MCF 10A (cell line): ENCODE data around the gene DDX25. TPM values are rescaled to one million over a fixed set of nuclear protein-coding genes. Genes with fewer than 3 reads are reported as not detected.

Experiments used
- BruUV-seq: library from RNA; stranded (reverse); fragments of 400-500 nt; replicated peaks from 2 replicates; lab custom pipeline; 2021; lab: Mats Ljungman, UMichigan
- CTCF ChIA-PET: fragments of 300-600 bp; sonication (Branson Sonifier 250); formaldehyde crosslinking; extraction: SDS; loops from one replicate; lab custom pipeline; 2021; ENCODE audit warnings: antibody characterized with exemption, inconsistent platforms; lab: Yijun Ruan, JAX
- POLR2A ChIA-PET: fragments of 300-600, 350-650 bp; sonication (Branson Sonifier 250); formaldehyde crosslinking; extraction: SDS; loops from one replicate; lab custom pipeline; 2020; ENCODE audit warnings: antibody characterized with exemption, inconsistent platforms; lab: Yijun Ruan, JAX
- DNase-seq: peaks from one replicate; pipeline ENCODE4 v3.0.0-alpha.2; 2018; ENCODE audit not compliant: unreplicated experiment
- H3K27ac Mint-ChIP-seq: one replicate; pipeline ENCODE4 v1.8.0; 2022; ENCODE audit warnings: mild to moderate bottlenecking, low read depth, mixed read lengths; ENCODE audit not compliant: unreplicated experiment
- H3K27me3 Mint-ChIP-seq: one replicate; pipeline ENCODE4 v1.8.0; 2022; ENCODE audit warnings: mixed read lengths; ENCODE audit not compliant: insufficient read depth, unreplicated experiment
- H3K36me3 Mint-ChIP-seq: one replicate; pipeline ENCODE4 v1.8.0; 2022; ENCODE audit warnings: mild to moderate bottlenecking, moderate library complexity, mixed read lengths; ENCODE audit not compliant: insufficient read depth, unreplicated experiment
- H3K4me1 Mint-ChIP-seq: one replicate; pipeline ENCODE4 v1.8.0; 2022; ENCODE audit warnings: mixed read lengths; ENCODE audit not compliant: insufficient read depth, unreplicated experiment
- H3K4me3 Mint-ChIP-seq: one replicate; pipeline ENCODE4 v1.8.0; 2022; ENCODE audit warnings: mild to moderate bottlenecking, moderate library complexity, mixed read lengths; ENCODE audit not compliant: unreplicated experiment
- H3K9me3 Mint-ChIP-seq: one replicate; pipeline ENCODE4 v1.8.0; 2022; ENCODE audit warnings: mixed read lengths; ENCODE audit not compliant: unreplicated experiment
- intact Hi-C: fragments of 100-400 bp; cut with micrococcal nuclease; formaldehyde crosslinking; loops from 2 replicates; pipeline ENCODE4 v1.14.1; 2022
- total RNA-seq: library from RNA; stranded (reverse); gene quantifications from 2 replicates; pipeline ENCODE4 v1.2.3, GENCODE V29; 2022
- TF ChIP-seq, protein P1 (sequence below): fragments of 200-600 bp; IDR thresholded peaks from one replicate; pipeline ENCODE4 v1.8.0; 2022; ENCODE audit warnings: antibody characterized with exemption, mild to moderate bottlenecking; ENCODE audit not compliant: unreplicated experiment

Gene DDX25
- total RNA-seq, 1 experiment from 2014 or later, result not detected

DNA sequence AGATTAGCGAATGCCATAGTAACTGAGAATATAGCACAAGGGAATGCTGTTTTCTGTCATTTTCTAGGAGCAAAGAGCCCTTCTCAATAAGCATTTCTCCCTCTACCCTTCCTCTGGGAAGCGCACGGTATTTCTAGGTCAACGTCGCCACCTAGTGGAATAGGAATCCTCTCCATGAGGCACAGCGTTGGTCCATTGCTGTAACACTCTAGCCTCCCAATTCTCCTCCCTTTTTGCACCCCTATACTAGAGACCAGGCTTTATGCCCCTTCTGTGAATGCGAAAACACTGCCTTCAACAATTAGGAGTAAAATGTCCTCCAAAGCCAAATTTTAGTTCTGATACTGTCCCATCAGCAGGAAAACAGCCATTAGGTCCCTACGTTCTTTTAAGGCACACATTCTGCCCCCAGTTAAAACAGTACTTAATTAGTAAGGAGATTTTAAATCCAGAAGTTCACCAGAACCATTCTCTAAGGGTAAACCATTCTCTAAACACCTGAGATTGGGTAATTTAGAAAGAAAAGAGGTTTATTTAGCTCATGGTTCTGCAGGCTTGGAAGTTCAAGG is 29.7 kb upstream of the DDX25 start:
- BruUV-seq, result no TSS peak
- intact Hi-C loops, result loop anchor here (1.0 to 5.0 kb wide), 5 partner anchors 150 to 912 kb away; partner anchors contain the start of gene EI24
- no peak overlapping the region for H3K27ac Mint-ChIP-seq
- H3K4me3 Mint-ChIP-seq, result no peak overlapping the region
- peak; percentile 81 for DNase-seq
- CTCF ChIA-PET, result interaction anchor here (0.6 to 1.6 kb wide), 13 partner anchors 13 to 579 kb away, joined by 3 to 8 read pairs (median 3); partner anchors contain the start of genes HYLS1 and PUS3
- no peaks in the 10 kb centered on the region for H3K4me1 Mint-ChIP-seq
- TF ChIP-seq, protein P1, sequence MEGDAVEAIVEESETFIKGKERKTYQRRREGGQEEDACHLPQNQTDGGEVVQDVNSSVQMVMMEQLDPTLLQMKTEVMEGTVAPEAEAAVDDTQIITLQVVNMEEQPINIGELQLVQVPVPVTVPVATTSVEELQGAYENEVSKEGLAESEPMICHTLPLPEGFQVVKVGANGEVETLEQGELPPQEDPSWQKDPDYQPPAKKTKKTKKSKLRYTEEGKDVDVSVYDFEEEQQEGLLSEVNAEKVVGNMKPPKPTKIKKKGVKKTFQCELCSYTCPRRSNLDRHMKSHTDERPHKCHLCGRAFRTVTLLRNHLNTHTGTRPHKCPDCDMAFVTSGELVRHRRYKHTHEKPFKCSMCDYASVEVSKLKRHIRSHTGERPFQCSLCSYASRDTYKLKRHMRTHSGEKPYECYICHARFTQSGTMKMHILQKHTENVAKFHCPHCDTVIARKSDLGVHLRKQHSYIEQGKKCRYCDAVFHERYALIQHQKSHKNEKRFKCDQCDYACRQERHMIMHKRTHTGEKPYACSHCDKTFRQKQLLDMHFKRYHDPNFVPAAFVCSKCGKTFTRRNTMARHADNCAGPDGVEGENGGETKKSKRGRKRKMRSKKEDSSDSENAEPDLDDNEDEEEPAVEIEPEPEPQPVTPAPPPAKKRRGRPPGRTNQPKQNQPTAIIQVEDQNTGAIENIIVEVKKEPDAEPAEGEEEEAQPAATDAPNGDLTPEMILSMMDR, result peak; percentile 86
- POLR2A ChIA-PET, result interaction anchor here (0.7 to 1.8 kb wide), 3 partner anchors 248 to 253 kb away, joined by 3 to 6 read pairs (median 4); partner anchors contain the start of gene CHEK1
- H3K9me3 Mint-ChIP-seq, result no peaks in the 10 kb centered on the region
- H3K36me3 Mint-ChIP-seq, result no peaks in the 10 kb centered on the region
- H3K27me3 Mint-ChIP-seq, result no peaks in the 10 kb centered on the region

DNA sequence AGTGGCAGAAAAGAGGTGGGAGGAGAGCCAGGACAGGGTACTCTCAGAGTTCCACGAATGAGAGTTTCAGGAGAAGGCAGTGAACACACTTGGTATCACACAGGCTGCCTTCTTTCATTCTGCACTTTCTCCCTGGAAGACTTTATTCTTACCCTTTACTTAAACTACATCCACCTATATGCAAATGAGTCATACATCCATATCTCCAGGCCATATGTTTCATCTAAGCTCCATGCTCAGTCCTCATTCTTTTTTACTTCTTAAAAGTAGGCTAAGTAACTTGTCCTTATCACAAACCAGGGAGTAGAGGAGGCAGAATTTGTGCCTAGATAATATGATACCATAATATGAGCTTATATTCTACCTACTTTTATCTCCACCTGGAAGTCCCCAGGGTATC is 23.0 kb upstream of the DDX25 start:
- TF ChIP-seq, protein P1, result no peak
- Mint-ChIP-seq H3K27ac (no peak overlapping the region), H3K9me3 (no peaks in the 10 kb centered on the region), H3K36me3 (no peaks in the 10 kb centered on the region), H3K4me1 (peaks cover 6% of the 10 kb centered on the region), H3K4me3 (no peak overlapping the region), H3K27me3 (no peaks in the 10 kb centered on the region)
- intact Hi-C loops, result no loop called here
- ChIA-PET POLR2A (interaction anchor here (1.1 kb wide), 1 partner anchor 22 kb away, joined by 4 read pairs; the partner anchor contains the start of gene PUS3), CTCF (interaction anchor here (0.6 kb wide), 3 partner anchors 167 to 914 kb away, joined by 3 to 4 read pairs (median 3); no protein-coding TSS in a partner anchor)
- BruUV-seq, result no TSS peak
- DNase-seq, result no peak

DNA sequence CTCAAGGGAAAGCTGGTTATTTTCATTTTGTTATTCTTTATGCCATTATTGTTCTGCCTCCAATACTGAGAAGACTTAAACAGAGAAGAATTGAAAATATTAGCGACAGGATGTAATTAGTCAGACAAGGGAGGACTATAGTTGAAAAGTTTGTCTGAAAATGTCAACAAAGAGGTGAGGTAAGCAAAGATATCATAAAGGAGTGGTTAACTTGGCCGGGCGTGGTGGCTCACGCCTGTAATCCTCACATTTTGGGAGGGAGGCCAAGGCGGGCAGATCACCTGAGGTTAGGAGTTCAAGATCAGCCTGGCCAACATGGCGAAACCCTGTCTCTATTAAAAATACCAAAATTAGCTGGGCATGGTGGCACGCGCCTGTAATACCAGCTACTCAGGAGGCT is 20.9 kb upstream of the DDX25 start:
- no peak overlapping the region for H3K27ac Mint-ChIP-seq
- POLR2A ChIA-PET, result no interaction called here
- intact Hi-C loops, result no loop called here
- no peaks in the 10 kb centered on the region for H3K27me3 Mint-ChIP-seq
- H3K36me3 Mint-ChIP-seq, result no peaks in the 10 kb centered on the region
- H3K9me3 Mint-ChIP-seq, result no peaks in the 10 kb centered on the region
- no peak overlapping the region for H3K4me3 Mint-ChIP-seq
- TF ChIP-seq, protein P1, result no peak
- peaks cover 6% of the 10 kb centered on the region for H3K4me1 Mint-ChIP-seq
- CTCF ChIA-PET, result interaction anchor here (0.6 kb wide), 1 partner anchor 1239 kb away, joined by 3 read pairs; no protein-coding TSS in a partner anchor
- DNase-seq, result no peak
- no TSS peak for BruUV-seq

- Mint-ChIP-seq H3K4me1 (peaks cover 11% of the 10 kb centered on the region), H3K4me3 (peak overlapping the region; percentile 83), H3K27ac (peak overlapping the region; percentile 70), H3K9me3 (no peaks in the 10 kb centered on the region), H3K27me3 (no peaks in the 10 kb centered on the region), H3K36me3 (no peaks in the 10 kb centered on the region)
- peak; percentile 57 for DNase-seq
- ChIA-PET POLR2A (interaction anchor here (0.7 to 3.0 kb wide), 13 partner anchors 10 to 804 kb away, joined by 3 to 25 read pairs (median 4); partner anchors contain the start of genes CHEK1, EI24, PUS3 and RPUSD4), CTCF (interaction anchor here (0.6 to 2.3 kb wide), 10 partner anchors 8 to 908 kb away, joined by 3 to 18 read pairs (median 4); no protein-coding TSS in a partner anchor)
- TSS peak; percentile 43 for BruUV-seq
- intact Hi-C loops, result no loop called here
- TF ChIP-seq, protein P1, result no peak
Observed at GRCh38 chr11:125886997-125887372, 17.3 kb upstream of the DDX25 start.
